Measurements from ENCODE around the gene ATP5F1D.

Gene ATP5F1D

GRCh38 chr19:1283917-1284292 is 42.4 kb downstream of the ATP5F1D start:
- DNase-seq, result no peak

- DNase-seq, result no peak
Observed at GRCh38 chr19:1284293-1284978, 42.9 kb downstream of the ATP5F1D start.

GRCh38 chr19:1284979-1285736 is 43.6 kb downstream of the ATP5F1D start:
- no peak for DNase-seq

- DNase-seq, result no peak
Observed at GRCh38 chr19:1285737-1286360, 44.3 kb downstream of the ATP5F1D start, which contains the start of gene EFNA2. Gene EFNA2, plus strand, starts transcription at chr19:1285873. Its CDS starts 296 bp downstream, at chr19:1286169.

- no peak for DNase-seq
Observed at GRCh38 chr19:1286487-1287353, 45.2 kb downstream of the ATP5F1D start.

GRCh38 chr19:1287354-1288225 is 46.0 kb downstream of the ATP5F1D start:
- no peak for DNase-seq

- DNase-seq, result no peak
Observed at GRCh38 chr19:1288226-1288612, 46.7 kb downstream of the ATP5F1D start.

- no peak for DNase-seq
Observed at GRCh38 chr19:1288833-1289685, 47.5 kb downstream of the ATP5F1D start.

GRCh38 chr19:1289686-1290025 is 48.1 kb downstream of the ATP5F1D start:
- no peak for DNase-seq

- no peak for DNase-seq
Observed at GRCh38 chr19:1290196-1290702, 48.7 kb downstream of the ATP5F1D start.

GRCh38 chr19:1290703-1291651 is 49.4 kb downstream of the ATP5F1D start:
- no peak for DNase-seq

GRCh38 chr19:1291761-1292418 is 50.3 kb downstream of the ATP5F1D start:
- DNase-seq, result no peak

GRCh38 chr19:1292419-1293151 is 51.0 kb downstream of the ATP5F1D start:
- DNase-seq, result no peak

GRCh38 chr19:1293782-1294604 is 52.4 kb downstream of the ATP5F1D start:
- DNase-seq, result no peak
